T-helper 2 cell treated with Interferon-gamma antibody and Interleukin-4, amounts not matched to agents 5 μg/mL and 100 μg/mL, for 36 hours (primary cell): Measurements from ENCODE around the gene MOB3A.
"Not testable (repeated sequence)": the region's sequence is repeated elsewhere in the genome, so short reads cannot be mapped to it uniquely, and the experiment has no call there.

Experiments used
- DNase-seq: peaks from one replicate; pipeline ENCODE4 v3.0.0; 2021; ENCODE audit warnings: low spot score
- H3K27ac Mint-ChIP-seq: one replicate; pipeline ENCODE4 v1.8.0; 2021; ENCODE audit warnings: mild to moderate bottlenecking, mixed read lengths
- H3K27me3 Mint-ChIP-seq: one replicate; pipeline ENCODE4 v1.8.0; 2021; ENCODE audit warnings: low read depth, mixed read lengths
- H3K36me3 Mint-ChIP-seq: one replicate; pipeline ENCODE4 v1.8.0; 2021; ENCODE audit warnings: low read depth, mixed read lengths
- H3K4me1 Mint-ChIP-seq: one replicate; pipeline ENCODE4 v1.8.0; 2021; ENCODE audit warnings: low read depth, mixed read lengths
- H3K4me3 Mint-ChIP-seq: one replicate; pipeline ENCODE4 v1.8.0; 2022; ENCODE audit warnings: mild to moderate bottlenecking, moderate library complexity, mixed read lengths
- H3K9me3 Mint-ChIP-seq: one replicate; pipeline ENCODE4 v1.8.0; 2021; ENCODE audit warnings: mixed read lengths

The MOB3A gene

DNA sequence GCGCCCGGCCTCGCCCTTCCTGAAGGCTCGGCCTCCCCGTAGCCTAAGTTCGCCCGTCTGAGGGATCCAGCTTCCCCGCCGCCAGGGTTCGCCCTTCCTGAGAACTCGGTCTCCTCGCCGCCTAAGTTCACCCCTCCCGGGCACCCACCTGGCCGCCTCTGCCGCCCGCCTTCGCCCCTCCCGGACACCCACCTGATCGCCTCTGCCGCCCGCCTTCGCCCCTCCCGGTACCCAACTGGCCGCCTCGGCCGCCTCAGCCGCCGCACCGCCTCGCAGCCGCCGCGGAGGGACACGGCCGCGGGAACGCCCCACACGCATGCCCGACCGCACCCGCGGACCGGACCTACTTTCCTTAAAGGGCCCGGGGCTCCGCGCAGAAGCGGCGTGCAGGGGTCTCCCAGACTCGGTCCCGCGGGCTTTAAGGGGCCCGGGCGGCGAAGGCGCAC, at the start of gene MOB3A:
TSS of gene MOB3A (minus strand) at position 293 of the 446 bp plus-strand sequence. CDS start 17,766 bp downstream, outside the sequence.
- peak within 1 kb of the TSS; percentile 99 for H3K4me3 Mint-ChIP-seq
- no peak for DNase-seq
- peaks cover 25% of the 10 kb centered on the region for H3K36me3 Mint-ChIP-seq
- H3K9me3 Mint-ChIP-seq, result no peaks in the 10 kb centered on the region
- H3K27ac Mint-ChIP-seq, result peak within 1 kb of the TSS; percentile 89
- peaks cover 14% of the 10 kb centered on the region for H3K4me1 Mint-ChIP-seq
- no peaks in the 10 kb centered on the region for H3K27me3 Mint-ChIP-seq

DNA sequence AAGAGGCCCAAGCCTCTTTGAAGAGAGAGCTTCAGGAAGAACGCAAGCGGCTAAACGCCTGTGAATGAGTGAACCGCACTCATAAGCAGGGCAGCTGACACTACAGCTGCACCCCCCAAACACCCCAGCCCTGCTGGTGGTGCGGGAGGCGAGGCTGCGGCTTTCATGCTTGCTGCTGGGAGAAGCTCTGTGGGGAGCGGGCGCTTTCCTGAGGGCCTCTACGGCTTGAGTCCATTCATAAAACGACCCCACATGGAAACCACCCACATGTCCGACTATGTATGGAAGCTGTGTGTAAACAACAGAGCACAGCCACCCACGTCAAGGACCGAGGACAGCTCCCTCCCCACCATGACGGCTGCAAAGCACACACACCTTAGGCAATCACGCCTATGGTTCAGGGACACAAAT, 49.7 kb upstream of the MOB3A start:
- H3K4me1 Mint-ChIP-seq, result peaks cover 17% of the 10 kb centered on the region
- H3K36me3 Mint-ChIP-seq, result peaks cover 12% of the 10 kb centered on the region
- H3K4me3 Mint-ChIP-seq, result no peak overlapping the region
- H3K27ac Mint-ChIP-seq, result no peak overlapping the region
- no peaks in the 10 kb centered on the region for H3K9me3 Mint-ChIP-seq
- no peak for DNase-seq
- H3K27me3 Mint-ChIP-seq, result no peaks in the 10 kb centered on the region

DNA sequence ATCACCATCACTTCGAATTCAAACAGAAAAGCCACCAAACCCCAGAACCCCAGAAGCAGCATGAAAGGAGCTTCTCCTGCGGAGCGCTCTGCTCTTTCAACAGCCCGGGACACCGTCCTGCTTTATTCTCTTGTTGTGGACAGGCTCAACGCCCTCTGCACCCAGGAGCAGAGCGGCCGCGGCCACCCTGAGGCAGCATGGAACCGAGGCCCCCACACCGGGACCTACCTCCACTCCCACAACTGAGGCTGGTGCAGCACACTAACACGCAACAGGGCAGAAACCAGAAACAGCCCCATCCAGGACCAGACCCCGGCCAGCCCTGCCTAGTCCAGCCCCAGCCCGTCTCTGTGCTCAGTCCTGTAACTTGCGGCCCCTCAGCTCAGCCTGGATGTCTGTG, 48.1 kb upstream of the MOB3A start:
- Mint-ChIP-seq H3K36me3 (peaks cover 5% of the 10 kb centered on the region), H3K27ac (no peak overlapping the region), H3K27me3 (no peaks in the 10 kb centered on the region), H3K4me1 (peaks cover 11% of the 10 kb centered on the region), H3K9me3 (no peaks in the 10 kb centered on the region), H3K4me3 (no peak overlapping the region)
- no peak for DNase-seq

DNA sequence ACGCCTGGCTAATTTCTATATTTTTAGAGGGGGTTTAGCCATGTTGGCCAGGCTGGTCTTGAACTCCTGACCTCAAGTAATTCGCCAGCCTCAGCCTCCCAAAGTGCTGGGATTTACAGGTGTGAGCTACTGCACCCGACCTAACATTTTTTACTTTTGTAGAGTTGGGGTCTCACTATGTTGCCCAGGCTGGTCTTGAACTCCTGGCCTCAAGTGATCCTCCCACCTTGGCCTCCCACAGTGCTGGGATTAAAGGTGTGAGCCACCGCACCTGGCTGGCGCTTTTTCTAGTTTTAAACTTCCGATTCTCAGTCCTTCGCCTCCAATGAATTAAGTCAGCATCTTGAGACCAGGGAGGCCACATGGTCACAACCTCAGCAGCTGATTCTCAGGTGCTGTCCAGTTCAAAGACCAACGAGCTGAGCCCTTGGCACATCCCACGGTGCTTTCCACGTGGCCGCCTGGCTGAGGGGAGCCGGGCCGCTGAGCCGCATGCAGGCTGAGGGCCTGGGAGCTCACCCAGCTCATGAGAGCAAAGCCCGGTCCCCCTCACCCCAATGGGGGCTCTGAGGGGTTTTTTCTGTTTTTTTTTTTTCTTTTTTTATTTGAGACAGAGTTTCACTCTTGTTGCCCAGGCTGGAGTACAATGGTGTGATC, 46.2 kb upstream of the MOB3A start:
- no peak overlapping the region for H3K4me3 Mint-ChIP-seq
- no peak overlapping the region for H3K27ac Mint-ChIP-seq
- no peaks in the 10 kb centered on the region for H3K9me3 Mint-ChIP-seq
- H3K27me3 Mint-ChIP-seq, result no peaks in the 10 kb centered on the region
- H3K36me3 Mint-ChIP-seq, result peaks cover 12% of the 10 kb centered on the region
- peaks cover 2% of the 10 kb centered on the region for H3K4me1 Mint-ChIP-seq
- DNase-seq, result no peak

DNA sequence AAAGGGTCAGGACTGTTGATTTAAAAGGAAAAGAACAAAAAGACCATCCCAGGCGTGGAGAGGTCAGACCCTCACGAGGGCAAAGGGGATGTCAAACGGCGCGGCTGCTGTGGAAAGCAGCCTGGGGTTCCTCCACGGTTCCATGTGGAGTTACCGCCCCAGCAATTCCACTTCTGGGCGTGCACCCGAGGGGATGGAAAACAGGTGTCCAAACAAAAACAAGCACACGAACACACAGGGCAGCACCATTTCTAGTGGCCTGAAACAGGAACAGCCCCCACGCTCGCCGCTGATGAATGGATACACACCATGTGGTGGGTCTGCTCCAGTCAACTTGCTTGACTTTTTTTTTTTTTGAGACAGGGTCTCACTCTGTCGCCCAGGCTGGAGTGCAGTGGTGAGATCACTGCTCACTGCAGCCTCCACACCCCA, 44.0 kb upstream of the MOB3A start:
- Mint-ChIP-seq H3K9me3 (no peaks in the 10 kb centered on the region), H3K27ac (no peak overlapping the region), H3K4me1 (no peaks in the 10 kb centered on the region), H3K36me3 (peaks cover 9% of the 10 kb centered on the region), H3K27me3 (no peaks in the 10 kb centered on the region), H3K4me3 (no peak overlapping the region)
- no peak for DNase-seq

DNA sequence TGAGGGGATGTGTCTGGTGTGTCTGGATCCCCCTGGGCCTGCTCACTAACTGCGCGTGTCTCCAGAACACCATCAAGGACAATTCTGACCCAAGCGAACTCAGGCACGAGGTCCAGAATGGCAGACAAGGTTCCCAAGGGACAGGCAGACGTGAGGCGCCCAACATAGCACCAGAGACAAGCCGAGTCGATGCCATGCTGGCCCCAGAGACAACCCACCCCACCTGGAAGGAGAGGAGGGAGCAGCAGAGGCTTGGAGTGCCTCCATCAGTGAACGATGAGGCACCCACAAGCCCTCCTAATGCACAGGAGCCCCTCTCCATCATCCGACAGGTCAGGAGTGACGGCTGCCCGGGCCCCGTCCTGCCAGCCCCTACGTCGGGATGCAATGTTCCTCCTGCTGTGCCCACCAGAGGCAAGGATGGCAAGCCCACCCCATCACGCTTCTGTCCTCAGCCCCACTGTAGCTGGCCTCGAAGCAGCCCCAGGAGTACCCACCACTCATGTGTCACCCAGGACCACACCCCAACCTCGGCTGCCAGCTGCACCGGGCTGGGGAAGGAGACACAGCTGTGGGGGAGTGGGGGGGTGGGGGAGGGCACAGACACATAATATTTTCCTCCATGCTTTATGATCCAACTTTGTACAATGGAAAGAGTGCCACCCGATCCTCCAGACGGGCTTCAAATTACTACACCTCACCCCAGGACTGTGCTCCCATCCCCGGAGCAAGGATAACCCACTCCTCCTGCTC, 43.4 kb upstream of the MOB3A start:
- Mint-ChIP-seq H3K4me1 (no peaks in the 10 kb centered on the region), H3K27me3 (no peaks in the 10 kb centered on the region), H3K36me3 (peaks cover 9% of the 10 kb centered on the region), H3K27ac (no peak overlapping the region), H3K9me3 (no peaks in the 10 kb centered on the region), H3K4me3 (no peak overlapping the region)
- DNase-seq, result no peak

DNA sequence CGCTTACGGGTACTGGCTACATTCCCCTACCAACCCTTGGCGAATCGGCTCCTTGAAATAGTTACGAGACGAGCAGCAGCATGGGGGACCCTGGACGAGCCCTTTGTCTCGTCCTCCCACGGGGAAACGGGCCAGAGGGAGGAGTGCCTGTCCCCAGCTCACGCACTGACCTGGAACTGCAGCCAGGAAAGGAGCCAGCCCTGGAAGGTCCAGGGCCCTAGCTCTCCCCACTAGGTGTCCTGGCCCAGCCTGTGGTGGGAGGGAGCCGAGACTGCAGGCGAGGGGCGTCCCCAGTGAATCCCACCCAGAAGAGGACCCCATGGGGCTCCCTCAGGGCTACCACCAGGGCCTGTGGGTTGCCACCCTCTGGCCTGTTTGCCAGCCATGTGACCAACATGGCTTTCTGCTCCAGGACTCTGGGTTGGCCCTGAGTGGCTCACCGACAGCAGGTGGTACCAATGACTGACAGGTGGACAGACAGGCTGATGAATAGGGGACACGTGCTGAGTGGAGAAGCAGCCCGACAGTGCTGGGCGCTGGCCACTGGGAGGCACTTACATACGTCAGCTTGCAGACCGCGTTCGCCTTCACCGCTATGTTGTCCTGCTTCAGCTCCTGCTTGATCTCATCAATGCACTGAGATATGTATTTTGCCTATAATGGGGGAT, 42.1 kb upstream of the MOB3A start:
- no peak for DNase-seq
- H3K4me3 Mint-ChIP-seq, result no peak overlapping the region
- no peak overlapping the region for H3K27ac Mint-ChIP-seq
- peaks cover 8% of the 10 kb centered on the region for H3K36me3 Mint-ChIP-seq
- no peaks in the 10 kb centered on the region for H3K4me1 Mint-ChIP-seq
- no peaks in the 10 kb centered on the region for H3K27me3 Mint-ChIP-seq
- no peaks in the 10 kb centered on the region for H3K9me3 Mint-ChIP-seq

DNA sequence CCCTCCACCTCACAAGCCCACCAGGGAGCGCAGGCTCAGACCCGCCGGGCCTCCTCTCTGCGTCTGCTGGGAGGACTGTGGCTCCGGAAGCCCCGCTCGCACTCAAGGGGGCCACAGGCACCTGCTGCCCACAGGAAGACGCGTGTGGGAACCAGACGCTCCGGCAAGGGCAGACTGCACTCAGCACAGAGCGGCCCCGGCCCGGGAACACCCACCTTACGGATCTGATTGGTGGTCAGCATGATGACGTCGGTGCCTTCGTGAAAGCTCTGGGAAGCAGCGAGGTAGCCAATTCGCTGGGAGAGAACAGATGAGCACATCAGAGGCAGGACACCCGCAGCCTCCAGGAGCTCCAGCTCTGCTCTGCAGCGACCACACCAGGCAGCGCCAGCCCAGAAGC, 40.7 kb upstream of the MOB3A start:
- no peak overlapping the region for H3K27ac Mint-ChIP-seq
- DNase-seq, result no peak
- no peaks in the 10 kb centered on the region for H3K27me3 Mint-ChIP-seq
- H3K36me3 Mint-ChIP-seq, result peaks cover 14% of the 10 kb centered on the region
- no peaks in the 10 kb centered on the region for H3K9me3 Mint-ChIP-seq
- no peak overlapping the region for H3K4me3 Mint-ChIP-seq
- no peaks in the 10 kb centered on the region for H3K4me1 Mint-ChIP-seq

DNA sequence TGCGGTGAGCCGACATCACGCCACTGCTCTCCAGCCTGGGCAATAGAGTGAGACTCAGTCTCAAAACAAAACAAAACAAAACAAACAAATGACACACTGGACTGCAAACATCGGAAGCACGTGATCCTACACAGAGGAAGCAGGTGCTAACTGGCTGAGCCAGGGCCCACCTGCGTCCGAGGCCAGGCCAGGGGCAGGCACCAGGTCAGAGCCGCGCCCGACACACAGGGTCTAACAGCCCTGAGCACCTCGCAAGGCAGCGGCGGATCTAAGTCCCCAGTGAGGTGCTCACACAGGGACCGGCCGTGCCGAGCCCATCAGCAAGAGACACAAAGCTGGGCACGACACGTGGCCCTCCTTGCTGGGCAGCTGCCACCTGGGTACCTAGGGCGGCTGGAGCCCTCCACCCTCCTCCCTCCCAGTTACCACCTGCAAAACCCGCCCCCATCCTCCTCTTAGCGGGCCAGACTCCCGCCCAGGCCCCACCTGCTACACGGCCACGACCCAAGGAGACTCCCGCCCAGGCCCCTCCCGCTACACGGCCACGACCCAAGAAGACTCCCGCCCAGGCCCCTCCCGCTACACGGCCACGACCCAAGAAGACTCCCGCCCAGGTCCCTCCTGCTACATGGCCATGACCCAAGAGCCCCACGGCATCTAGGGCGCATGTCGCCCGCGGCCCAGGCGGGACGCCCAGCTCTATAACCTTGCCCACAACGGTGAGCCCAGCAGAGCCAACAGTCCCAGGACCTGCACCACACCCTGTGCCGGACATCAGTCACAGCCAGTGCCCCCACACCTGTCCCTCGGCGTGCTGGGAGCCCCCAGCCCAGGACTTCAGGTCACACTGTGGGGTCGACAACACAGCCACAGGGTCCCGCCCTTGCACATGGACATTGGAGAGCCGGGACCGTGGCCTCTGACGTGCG, 39.6 kb upstream of the MOB3A start:
- no peaks in the 10 kb centered on the region for H3K4me1 Mint-ChIP-seq
- H3K27me3 Mint-ChIP-seq, result no peaks in the 10 kb centered on the region
- no peak for DNase-seq
- peaks cover 14% of the 10 kb centered on the region for H3K36me3 Mint-ChIP-seq
- H3K4me3 Mint-ChIP-seq, result no peak overlapping the region
- no peak overlapping the region for H3K27ac Mint-ChIP-seq
- no peaks in the 10 kb centered on the region for H3K9me3 Mint-ChIP-seq

DNA sequence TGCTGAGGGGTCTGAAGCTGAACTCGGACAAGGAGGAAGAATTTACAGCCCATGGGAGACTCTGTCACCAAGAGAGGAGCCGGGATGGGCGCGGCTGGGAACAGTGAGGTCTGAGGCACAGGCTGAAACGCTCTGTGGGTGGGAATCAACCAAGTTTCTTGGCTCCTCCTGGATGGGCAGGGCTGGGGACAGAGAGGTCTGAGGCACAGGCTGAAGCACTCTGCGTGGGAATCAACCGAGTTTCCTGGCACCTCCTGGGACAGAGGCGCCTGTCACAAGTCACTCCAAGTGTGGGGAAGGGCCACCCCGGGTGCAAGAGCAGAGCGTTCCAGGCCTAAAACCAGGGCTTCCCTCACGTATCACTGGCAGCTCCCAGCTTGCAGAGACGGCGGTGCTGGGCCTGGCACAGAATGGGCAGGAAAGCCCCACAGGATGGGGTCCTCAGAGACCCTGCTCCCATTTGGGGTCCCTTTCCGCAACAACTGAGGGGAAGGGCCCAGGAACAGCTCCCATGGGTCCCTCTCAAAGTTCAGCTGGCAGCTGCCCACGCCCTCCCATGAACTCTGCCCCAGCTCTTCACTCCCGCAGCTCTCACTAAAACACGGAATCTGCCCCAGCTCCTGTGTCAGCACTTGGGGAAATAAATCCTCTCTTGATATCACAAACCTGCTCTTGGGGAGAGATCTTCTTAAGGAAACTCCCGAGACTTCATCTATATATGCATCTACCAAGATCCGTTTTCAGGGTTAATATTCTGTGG, 36.8 kb upstream of the MOB3A start:
- Mint-ChIP-seq H3K9me3 (no peaks in the 10 kb centered on the region), H3K36me3 (peaks cover 18% of the 10 kb centered on the region)

DNA sequence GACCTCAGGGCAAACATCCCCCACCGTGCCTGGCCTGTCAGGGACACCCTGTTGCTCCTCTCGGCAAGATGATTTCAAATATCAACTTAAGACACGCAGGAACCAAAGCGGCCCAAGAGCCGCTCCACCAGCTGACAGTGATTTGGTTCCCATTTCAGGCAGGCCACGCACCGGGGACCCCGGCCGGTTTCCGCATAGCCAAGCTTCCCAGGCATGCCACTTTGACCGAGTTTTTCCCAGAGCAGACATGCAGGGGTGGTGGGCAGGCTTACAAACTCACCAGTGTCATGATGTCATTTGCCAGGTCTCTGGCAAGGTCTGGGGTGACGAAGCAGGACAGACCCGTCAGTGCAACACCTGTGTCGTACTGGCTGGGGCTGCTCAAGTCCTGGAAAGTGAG, 36.1 kb upstream of the MOB3A start:
- Mint-ChIP-seq H3K4me1 (no peaks in the 10 kb centered on the region), H3K27me3 (no peaks in the 10 kb centered on the region), H3K4me3 (no peak overlapping the region), H3K27ac (no peak overlapping the region), H3K36me3 (peaks cover 14% of the 10 kb centered on the region), H3K9me3 (no peaks in the 10 kb centered on the region)
- DNase-seq, result no peak

More for the DNA sequence above, 36.8 kb upstream of the MOB3A start:
- DNase-seq, result no peak
- no peak overlapping the region for H3K4me3 Mint-ChIP-seq
- H3K27ac Mint-ChIP-seq, result no peak overlapping the region
- H3K4me1 Mint-ChIP-seq, result no peaks in the 10 kb centered on the region
- H3K27me3 Mint-ChIP-seq, result no peaks in the 10 kb centered on the region

DNA sequence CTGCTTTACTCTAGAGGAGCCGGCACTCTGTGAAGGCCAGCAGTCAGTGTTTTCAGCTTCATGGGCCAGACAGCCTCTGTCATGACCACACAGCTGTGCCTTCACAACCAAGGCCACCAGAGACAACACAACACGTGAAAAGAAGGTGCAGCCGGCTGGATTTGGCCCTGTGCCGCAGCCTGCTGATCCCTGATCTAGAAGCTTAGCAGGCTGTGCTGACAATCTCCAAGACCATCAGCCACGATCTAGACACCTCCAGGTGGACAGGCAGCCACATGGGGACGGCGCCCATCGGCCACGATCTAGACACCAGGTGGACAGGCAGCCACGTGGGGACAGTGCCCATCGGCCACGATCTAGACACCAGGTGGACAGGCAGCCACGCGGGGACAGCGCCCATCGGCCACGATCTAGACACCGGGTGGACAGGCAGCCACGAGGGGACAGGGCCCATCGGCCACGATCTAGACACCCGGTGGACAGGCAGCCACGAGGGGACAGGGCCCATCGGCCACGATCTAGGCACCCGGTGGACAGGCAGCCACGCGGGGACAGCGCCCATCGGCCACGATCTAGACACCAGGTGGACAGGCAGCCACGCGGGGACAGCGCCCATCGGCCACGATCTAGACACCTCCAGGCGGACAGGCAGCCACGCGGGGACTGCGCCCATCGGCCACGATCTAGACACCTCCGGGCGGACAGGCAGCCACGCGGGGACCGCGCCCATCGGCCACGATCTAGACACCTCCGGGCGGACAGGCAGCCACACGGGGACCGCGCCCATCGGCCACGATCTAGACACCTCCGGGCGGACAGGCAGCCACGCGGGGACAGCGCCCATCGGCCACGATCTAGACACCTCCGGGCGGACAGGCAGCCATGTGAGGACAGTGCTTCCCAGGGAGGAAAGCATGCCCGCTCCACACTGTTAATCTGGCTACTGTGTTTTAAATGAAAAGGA, 35.2 kb upstream of the MOB3A start:
- peaks cover 16% of the 10 kb centered on the region for H3K36me3 Mint-ChIP-seq
- not testable (repeated sequence) for H3K27ac Mint-ChIP-seq, H3K4me3 Mint-ChIP-seq, DNase-seq, H3K27me3 Mint-ChIP-seq, H3K9me3 Mint-ChIP-seq, H3K4me1 Mint-ChIP-seq
